ENCODE measurements around the gene KLKB1. TPM values are rescaled to one million over a fixed set of nuclear protein-coding genes. Genes with fewer than 3 reads are reported as not detected.

Gene KLKB1
- total and polyA plus RNA-seq, 11 donors = 0.33 to 2.1 (median 0.80) TPM

GRCh38 chr4:186225848-186226247, 1.5 kb upstream of the KLKB1 start:
- Histone ChIP-seq H3K36me3 (no peaks in the 10 kb centered on the region), H3K9me3 (peaks cover 0 to 19% (median 1%) of the 10 kb centered on the region in 12 donors), H3K27me3 (no peaks in the 10 kb centered on the region), H3K4me1 (peaks cover 0 to 14% (median 0%) of the 10 kb centered on the region in 12 donors), H3K27ac (no peak overlapping the region), H3K4me3 (no peak overlapping the region)
- ATAC-seq (no peak), DNase-seq (no peak)
- TF ChIP-seq CTCF (IDR thresholded peaks at IDR 0.05) (no peak), POLR2A (IDR thresholded peaks at IDR 0.05) (no peak)
- intact Hi-C loops (cut with DNase I) = no loop called here

- intact Hi-C loops (cut with DNase I) = no loop called here
- no peaks in the 10 kb centered on the region for H3K27me3 ChIP-seq
- no peak overlapping the region for H3K4me3 ChIP-seq
- DNase-seq (no peak), ATAC-seq (no peak)
- WGBS, 4 donors = 93 to 100% (median 95%) methylated on average over 3 of the region's 3 CpGs
- TF ChIP-seq CTCF (IDR thresholded peaks at IDR 0.05) = no peak
- no peak overlapping the region for H3K27ac ChIP-seq
- peaks cover 0 to 14% (median 0%) of the 10 kb centered on the region in 12 donors for H3K4me1 ChIP-seq
- H3K9me3 ChIP-seq = peaks cover 0 to 19% (median 1%) of the 10 kb centered on the region in 12 donors
- no peaks in the 10 kb centered on the region for H3K36me3 ChIP-seq
Observed at GRCh38 chr4:186226521-186227189, 652 bp upstream of the KLKB1 start.

GRCh38 chr4:186227744-186228513, 622 bp downstream of the KLKB1 start:
- 27 to 43% (median 30%) methylated on average over 2 of the region's 2 CpGs for WGBS, 4 donors
- H3K4me1 ChIP-seq = peaks cover 0 to 14% (median 0%) of the 10 kb centered on the region in 12 donors
- ATAC-seq = no peak
- TF ChIP-seq POLR2A (IDR thresholded peaks at IDR 0.05) (no peak), CTCF (IDR thresholded peaks at IDR 0.05) (no peak)
- peaks cover 0 to 19% (median 1%) of the 10 kb centered on the region in 12 donors for H3K9me3 ChIP-seq
- H3K27ac ChIP-seq = peak overlapping the region in 1 of 12 donors; percentile 5
- intact Hi-C loops (cut with DNase I) = no loop called here
- DNase-seq = no peak
- no peaks in the 10 kb centered on the region for H3K27me3 ChIP-seq
- H3K4me3 ChIP-seq = peak overlapping the region in 8 of 12 donors; percentile 1 to 50 (median 17)
- no peaks in the 10 kb centered on the region for H3K36me3 ChIP-seq

- 57 to 66% (median 63%) methylated on average over 2 of the region's 2 CpGs for WGBS, 4 donors
- Histone ChIP-seq H3K4me3 (peak overlapping the region in 8 of 12 donors; percentile 1 to 50 (median 17)), H3K27ac (peak overlapping the region in 1 of 12 donors; percentile 5), H3K4me1 (peaks cover 0 to 14% (median 0%) of the 10 kb centered on the region in 12 donors), H3K36me3 (peaks cover 0 to 3% (median 0%) of the 10 kb centered on the region in 9 donors), H3K9me3 (peaks cover 0 to 19% (median 1%) of the 10 kb centered on the region in 12 donors), H3K27me3 (no peaks in the 10 kb centered on the region)
- TF ChIP-seq CTCF (IDR thresholded peaks at IDR 0.05) (no peak), POLR2A (IDR thresholded peaks at IDR 0.05) (no peak)
- DNase-seq (no peak), ATAC-seq (no peak)
- intact Hi-C loops (cut with DNase I) = no loop called here
Observed at GRCh38 chr4:186228514-186228894, 1.2 kb downstream of the KLKB1 start.
